SH-SY5Y (cell line): ENCODE measurements around the gene ERMP1.

Source experiments
- GATA2 ChIP-seq: IDR thresholded peaks from 2 replicates; pipeline ENCODE4 v1.6.1; 2011; ENCODE audit warnings: mild to moderate bottlenecking, low read depth, low read length
- GATA3 ChIP-seq: IDR thresholded peaks from 2 replicates; pipeline ENCODE4 v1.6.1; 2011; ENCODE audit warnings: low read depth, mild to moderate bottlenecking, low read length, moderate library complexity

GRCh38 chr9:5869315-5870019 lies 36.5 kb upstream of the ERMP1 start:
- TF ChIP-seq GATA2 (no peak), GATA3 (no peak)
